Naive thymus-derived CD8-positive, alpha-beta T cell (primary cell): ENCODE data around the gene TIMM10B. TPM values are rescaled to one million over a fixed set of nuclear protein-coding genes. Genes with fewer than 3 reads are reported as not detected.
"Not testable (repeated sequence)": the region's sequence is repeated elsewhere in the genome, so short reads cannot be mapped to it uniquely, and the experiment has no call there.

Experiments
- ATAC-seq, 2 donors: fragments of 150-1000 bp; cut with Tn5 transposase in 1 of 2; sonication (Bioruptor Pico), chemical (Tn5 transposase) in 1 of 2; 1 replicate in 1 of 2; 2 replicates in 1 of 2; pipeline ENCODE4 v1.10.0; 2021; ENCODE audit warnings: mild to moderate bottlenecking in 2 of 2, moderate library complexity in 2 of 2
- POLR2A ChIA-PET: fragments of 350-600 bp; sonication (Branson Sonifier 250); formaldehyde crosslinking; loops from one replicate; lab custom pipeline; 2021; ENCODE audit warnings: antibody characterized with exemption; lab: Charles Lee
- DNase-seq, 10 donors: peaks; one replicate each; pipeline versions ENCODE4 v3.0.0 to v3.0.0-alpha.2; 2020 to 2022
- H3K27ac Mint-ChIP-seq, 10 donors: one replicate each; pipeline ENCODE4 v1.8.0; 2020 to 2022; ENCODE audit warnings: mild to moderate bottlenecking in 10 of 10, mixed read lengths in 10 of 10, moderate library complexity in 4 of 10, inconsistent platforms in 1 of 10
- H3K27me3 Mint-ChIP-seq, 5 donors: one replicate each; pipeline ENCODE4 v1.8.0; 2021 to 2022; ENCODE audit warnings: mixed read lengths in 5 of 5
- H3K36me3 Mint-ChIP-seq, 3 donors: one replicate each; pipeline ENCODE4 v1.8.0; 2020 to 2022; ENCODE audit warnings: mixed read lengths in 3 of 3, mild to moderate bottlenecking in 2 of 3, inconsistent platforms in 1 of 3
- H3K4me1 Mint-ChIP-seq, 4 donors: one replicate each; pipeline ENCODE4 v1.8.0; 2021 to 2022; ENCODE audit warnings: mixed read lengths in 4 of 4
- H3K4me3 Mint-ChIP-seq, 10 donors: one replicate each; pipeline ENCODE4 v1.8.0; 2020 to 2022; ENCODE audit warnings: mild to moderate bottlenecking in 10 of 10, mixed read lengths in 10 of 10, moderate library complexity in 6 of 10, inconsistent platforms in 1 of 10
- H3K9me3 Mint-ChIP-seq, 9 donors: one replicate each; pipeline ENCODE4 v1.8.0; 2020 to 2022; ENCODE audit warnings: mixed read lengths in 9 of 9, mild to moderate bottlenecking in 3 of 9, inconsistent platforms in 1 of 9, moderate library complexity in 1 of 9
- polyA plus RNA-seq, 3 donors: library from polyadenylated mRNA; unstranded; fragments of 300-500 nt; fragmentation: Illumina TruSeq; gene quantifications; one replicate each; pipeline ENCODE4 v1.2.3, GENCODE V29; 2021
- total RNA-seq, 8 experiments: library from RNA in 2 of 8; stranded (reverse) in 2 of 8; gene quantifications; one replicate each; pipeline ENCODE4 v1.2.3 and lab custom pipeline; 2021 to 2026

The TIMM10B gene
- total and polyA plus RNA-seq, 5 experiments from 2014 or later: 30.5 to 71.5 (median 42.7) TPM

- no peak for DNase-seq
- no peak for ATAC-seq
- peaks cover 5 to 26% (median 8%) of the 10 kb centered on the region in 4 donors for H3K4me1 Mint-ChIP-seq
- H3K27ac Mint-ChIP-seq: peak overlapping the region in 6 of 10 donors; percentile 5 to 78 (median 28)
- no peaks in the 10 kb centered on the region for H3K9me3 Mint-ChIP-seq
- H3K36me3 Mint-ChIP-seq: peaks cover 0 to 54% (median 4%) of the 10 kb centered on the region in 3 donors
- POLR2A ChIA-PET: no interaction called here
- no peaks in the 10 kb centered on the region for H3K27me3 Mint-ChIP-seq
- H3K4me3 Mint-ChIP-seq: no peak overlapping the region
Measured at GRCh38 chr11:6489306-6489705, 8.0 kb downstream of the TIMM10B start.

DNA sequence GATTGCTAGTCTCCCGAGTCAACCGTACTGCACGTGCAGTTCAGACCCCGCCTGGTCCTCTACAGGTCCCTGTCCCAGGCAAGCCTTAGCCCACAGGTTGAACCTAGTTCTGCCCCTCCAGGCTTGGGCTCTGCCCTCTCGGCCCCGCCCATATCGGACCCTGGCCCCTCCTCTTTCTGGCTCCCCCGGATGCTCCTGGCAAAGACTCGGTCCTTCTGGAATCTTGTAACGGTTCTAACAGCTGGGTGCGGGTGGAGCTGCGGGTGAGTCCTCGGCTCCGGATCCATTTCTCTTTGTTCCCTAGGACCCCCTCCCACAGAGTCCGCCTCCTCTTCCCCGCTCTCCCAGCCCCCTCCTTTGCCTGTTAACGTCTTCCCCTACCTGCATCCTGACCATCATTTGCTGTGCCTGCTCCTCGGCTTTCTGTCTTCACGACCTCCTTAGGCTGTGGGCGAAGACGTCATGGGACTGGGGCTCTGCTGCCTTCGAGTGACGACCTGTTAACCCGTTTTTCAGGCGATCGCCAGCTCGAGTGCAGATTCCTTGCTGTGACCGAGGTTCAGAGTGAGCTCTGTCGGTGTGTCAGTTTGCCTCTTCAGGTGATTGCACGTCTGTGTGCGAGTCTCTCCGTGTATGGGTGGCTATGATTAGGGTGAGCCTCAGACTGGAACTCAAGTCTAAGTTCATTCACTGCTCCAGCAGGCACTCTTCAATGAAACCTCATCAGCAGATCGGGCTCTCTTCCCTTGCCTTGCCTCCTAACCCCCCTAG is 16.0 kb downstream of the TIMM10B start, which contains the start of gene DNHD1:
Gene DNHD1 (plus strand): TSS at position 212 of the 771 bp plus-strand sequence. CDS start 936 bp downstream, outside the sequence.
- peaks cover 0 to 71% (median 0%) of the 10 kb centered on the region in 3 donors for H3K36me3 Mint-ChIP-seq
- peaks cover 0 to 1% (median 0%) of the 10 kb centered on the region in 5 donors for H3K27me3 Mint-ChIP-seq
- H3K4me3 Mint-ChIP-seq: no peak within 1 kb of the TSS
- DNase-seq: no peak
- peaks cover 5 to 41% (median 24%) of the 10 kb centered on the region in 4 donors for H3K4me1 Mint-ChIP-seq
- no peak for ATAC-seq
- peak within 1 kb of the TSS in 3 of 10 donors; percentile 28 to 87 (median 43) for H3K27ac Mint-ChIP-seq
- no peaks in the 10 kb centered on the region for H3K9me3 Mint-ChIP-seq
- POLR2A ChIA-PET: no interaction called here

- H3K4me1 Mint-ChIP-seq: peaks cover 3 to 38% (median 23%) of the 10 kb centered on the region in 4 donors
- POLR2A ChIA-PET: interaction anchor here (0.5 kb wide), 1 partner anchor 173 kb away, joined by 3 read pairs; no protein-coding TSS in a partner anchor
- peaks cover 0 to 1% (median 0%) of the 10 kb centered on the region in 5 donors for H3K27me3 Mint-ChIP-seq
- H3K4me3 Mint-ChIP-seq: no peak overlapping the region
- H3K36me3 Mint-ChIP-seq: peaks cover 0 to 70% (median 5%) of the 10 kb centered on the region in 3 donors
- ATAC-seq (no peak), DNase-seq (no peak)
- H3K9me3 Mint-ChIP-seq: no peaks in the 10 kb centered on the region
- peak overlapping the region in 1 of 10 donors; percentile 76 for H3K27ac Mint-ChIP-seq
Measured at GRCh38 chr11:6498121-6498520, 16.8 kb downstream of the TIMM10B start.

DNA sequence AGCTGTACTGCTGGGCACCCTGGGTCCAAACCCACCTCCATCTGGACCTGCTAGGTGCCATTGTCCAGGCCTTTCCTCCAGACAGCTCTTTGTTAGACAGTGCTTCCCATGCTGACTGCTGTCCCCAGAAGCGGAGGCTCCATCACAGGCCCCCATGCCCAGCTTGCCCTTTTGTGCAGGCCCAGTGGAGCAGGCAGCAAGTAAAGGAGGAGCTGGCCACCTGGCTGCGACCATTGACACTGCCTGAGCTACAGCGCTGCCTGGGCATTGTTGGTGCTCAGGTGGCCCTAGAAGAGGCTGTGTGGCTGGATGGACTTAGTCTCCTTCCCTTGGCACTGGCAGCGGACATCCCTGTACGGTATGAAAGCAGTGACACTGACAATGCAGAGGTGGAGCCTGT is 17.2 kb downstream of the TIMM10B start:
- ATAC-seq (no peak), DNase-seq (no peak)
- no peaks in the 10 kb centered on the region for H3K9me3 Mint-ChIP-seq
- H3K27me3 Mint-ChIP-seq: peaks cover 0 to 1% (median 0%) of the 10 kb centered on the region in 5 donors
- peak overlapping the region in 4 of 10 donors; percentile 17 to 76 (median 47) for H3K27ac Mint-ChIP-seq
- peaks cover 0 to 70% (median 9%) of the 10 kb centered on the region in 3 donors for H3K36me3 Mint-ChIP-seq
- POLR2A ChIA-PET: interaction anchor here (0.5 kb wide), 1 partner anchor 173 kb away, joined by 3 read pairs; no protein-coding TSS in a partner anchor
- H3K4me3 Mint-ChIP-seq: no peak overlapping the region
- H3K4me1 Mint-ChIP-seq: peaks cover 3 to 35% (median 21%) of the 10 kb centered on the region in 4 donors

DNA sequence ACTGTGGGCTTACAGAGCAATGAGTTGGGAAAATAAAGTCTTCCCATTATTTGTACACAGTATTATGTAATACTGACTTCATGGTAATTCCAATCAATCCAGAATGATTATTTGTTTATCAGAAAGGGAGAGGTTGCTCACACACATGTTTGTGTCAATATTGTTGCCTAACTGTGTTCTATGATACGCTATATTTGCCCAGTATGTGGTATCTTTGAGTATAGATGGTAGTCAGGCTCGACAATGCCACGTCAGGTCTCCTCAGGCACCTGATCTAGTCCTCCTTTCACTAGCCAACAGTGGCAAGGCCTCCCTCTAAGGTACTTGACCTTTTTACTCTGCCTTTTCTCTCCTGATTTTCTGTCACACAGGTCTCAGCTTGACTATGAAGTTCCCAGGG is 21.1 kb downstream of the TIMM10B start:
- no peaks in the 10 kb centered on the region for H3K9me3 Mint-ChIP-seq
- H3K27me3 Mint-ChIP-seq: no peaks in the 10 kb centered on the region
- no peak for ATAC-seq
- H3K36me3 Mint-ChIP-seq: peaks cover 0 to 62% (median 11%) of the 10 kb centered on the region in 3 donors
- no peak overlapping the region for H3K4me3 Mint-ChIP-seq
- H3K27ac Mint-ChIP-seq: peak overlapping the region in 2 of 10 donors; percentile 18 to 67
- H3K4me1 Mint-ChIP-seq: peaks cover 0 to 14% (median 14%) of the 10 kb centered on the region in 4 donors
- no peak for DNase-seq
- POLR2A ChIA-PET: no interaction called here

DNA sequence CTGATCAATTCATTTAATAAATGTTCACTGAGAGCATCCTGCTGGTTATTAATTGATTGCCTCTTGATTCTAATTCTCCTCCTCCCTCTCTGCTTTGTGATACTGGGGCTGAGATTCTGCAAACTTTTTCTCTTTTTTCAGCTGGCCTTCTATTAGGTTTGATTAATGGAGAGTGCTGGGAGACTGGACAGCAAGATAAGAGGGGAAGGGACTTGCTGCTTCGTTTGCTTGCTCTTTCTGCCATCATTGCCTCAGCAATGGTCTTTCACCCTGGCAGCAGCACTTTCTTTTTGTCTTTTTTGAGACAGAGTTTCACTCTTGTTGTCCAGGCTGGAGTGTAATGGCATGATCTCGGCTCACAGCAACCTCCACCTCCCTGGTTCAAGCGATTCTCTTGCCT is 22.9 kb downstream of the TIMM10B start:
- ATAC-seq (no peak), DNase-seq (no peak)
- H3K4me3 Mint-ChIP-seq: no peak overlapping the region
- H3K36me3 Mint-ChIP-seq: peaks cover 0 to 58% (median 11%) of the 10 kb centered on the region in 3 donors
- peak overlapping the region in 2 of 10 donors; percentile 26 to 49 for H3K27ac Mint-ChIP-seq
- no peaks in the 10 kb centered on the region for H3K27me3 Mint-ChIP-seq
- H3K9me3 Mint-ChIP-seq: no peaks in the 10 kb centered on the region
- POLR2A ChIA-PET: interaction anchor here (1.2 to 1.4 kb wide), 2 partner anchors 22 to 125 kb away, joined by 3 to 4 read pairs; partner anchors contain the start of gene TIMM10B
- peaks cover 0 to 14% (median 11%) of the 10 kb centered on the region in 4 donors for H3K4me1 Mint-ChIP-seq

DNA sequence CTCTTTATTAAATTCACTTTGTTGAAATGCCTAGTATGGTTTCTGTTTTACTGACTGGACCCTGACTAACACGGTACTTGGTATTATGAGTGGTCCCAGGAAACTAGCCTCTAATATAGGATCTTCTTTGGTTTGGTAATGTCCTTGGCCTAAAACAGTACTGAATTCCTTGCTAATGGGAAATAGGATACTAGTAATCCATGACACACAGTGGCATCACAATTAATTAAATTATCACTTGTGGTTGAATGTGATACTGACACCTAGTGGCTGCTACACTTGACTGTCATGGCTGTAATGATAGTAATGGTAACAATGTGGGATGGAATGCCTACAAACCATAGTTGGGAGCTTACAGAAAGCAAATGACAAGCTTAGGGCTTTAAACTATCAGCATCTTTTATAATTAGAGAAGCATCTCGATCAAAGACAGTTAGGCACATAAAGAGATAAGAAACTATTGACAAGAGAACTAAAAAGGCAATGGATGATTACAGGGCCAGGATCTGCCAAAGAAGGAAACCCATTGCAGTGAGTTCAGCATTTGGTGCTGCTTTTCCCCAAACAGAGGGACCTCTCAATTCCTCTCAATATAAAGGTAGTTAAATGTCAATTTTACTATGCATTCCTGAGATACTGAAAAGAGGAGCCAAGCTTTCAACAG is 24.4 kb downstream of the TIMM10B start:
- Mint-ChIP-seq H3K27me3 (no peaks in the 10 kb centered on the region), H3K27ac (no peak overlapping the region), H3K4me3 (no peak overlapping the region), H3K4me1 (peaks cover 0 to 13% (median 11%) of the 10 kb centered on the region in 4 donors), H3K36me3 (peaks cover 0 to 58% (median 11%) of the 10 kb centered on the region in 3 donors), H3K9me3 (no peaks in the 10 kb centered on the region)
- POLR2A ChIA-PET: interaction anchor here (1.2 to 1.4 kb wide), 2 partner anchors 24 to 126 kb away, joined by 3 to 4 read pairs; partner anchors contain the start of gene TIMM10B
- DNase-seq (peak in 4 of 10 donors; percentile 9 to 38 (median 33)), ATAC-seq (peak; percentile 61 to 62)

DNA sequence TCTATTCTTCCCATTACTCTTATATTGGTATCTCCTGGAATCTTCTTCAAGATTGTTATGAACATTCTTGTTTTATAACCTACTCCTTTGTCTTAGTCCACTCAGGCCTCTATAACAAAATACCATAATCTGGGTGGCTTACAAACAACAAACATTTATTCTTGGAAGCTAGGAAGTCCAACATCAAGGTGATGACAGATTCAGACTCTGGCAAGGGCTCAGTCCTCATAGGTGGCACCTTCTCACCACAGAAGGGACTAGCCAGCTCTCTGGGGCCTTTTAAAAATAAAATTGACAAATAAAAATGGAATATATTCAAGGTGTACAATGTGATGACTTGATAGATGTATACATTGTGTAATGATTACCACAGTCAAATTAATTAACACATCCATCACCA is 35.6 kb downstream of the TIMM10B start:
- Mint-ChIP-seq H3K4me1 (no peaks in the 10 kb centered on the region), H3K27ac (peak overlapping the region in 1 of 10 donors; percentile 35), H3K9me3 (peaks cover 0 to 8% (median 0%) of the 10 kb centered on the region in 9 donors), H3K27me3 (no peaks in the 10 kb centered on the region), H3K4me3 (no peak overlapping the region), H3K36me3 (peaks cover 21 to 87% (median 52%) of the 10 kb centered on the region in 3 donors)
- DNase-seq (no peak), ATAC-seq (no peak)
- POLR2A ChIA-PET: no interaction called here

DNA sequence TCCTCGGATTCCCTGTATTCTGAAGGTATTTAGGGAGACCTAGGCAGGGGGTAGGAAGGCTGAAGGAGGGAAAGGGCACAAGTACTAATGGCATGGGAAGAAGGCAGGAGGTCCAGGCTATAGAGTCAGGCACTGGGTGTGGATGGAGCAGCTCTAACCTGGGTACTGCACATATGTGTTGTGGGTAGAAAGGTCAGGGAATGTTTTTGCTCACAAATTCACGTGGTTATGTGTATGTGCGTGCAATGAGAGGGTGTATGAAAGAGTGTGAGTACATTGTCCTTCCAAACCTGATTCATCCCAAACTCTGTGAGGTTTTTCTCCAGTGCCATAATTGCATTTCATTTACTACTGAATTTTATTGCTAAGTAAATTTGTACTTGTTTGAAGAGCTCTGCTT is 39.0 kb downstream of the TIMM10B start:
- Mint-ChIP-seq H3K4me1 (peaks cover 4 to 10% (median 6%) of the 10 kb centered on the region in 4 donors), H3K9me3 (no peaks in the 10 kb centered on the region), H3K36me3 (peaks cover 18 to 70% (median 36%) of the 10 kb centered on the region in 3 donors), H3K27ac (no peak overlapping the region), H3K4me3 (no peak overlapping the region), H3K27me3 (no peaks in the 10 kb centered on the region)
- DNase-seq: no peak
- POLR2A ChIA-PET: no interaction called here
- ATAC-seq: no peak

- POLR2A ChIA-PET, DNase-seq, H3K27me3 Mint-ChIP-seq, ATAC-seq, H3K9me3 Mint-ChIP-seq, H3K27ac Mint-ChIP-seq, H3K4me3 Mint-ChIP-seq: not testable (repeated sequence)
- H3K4me1 Mint-ChIP-seq: peaks cover 11 to 23% (median 19%) of the 10 kb centered on the region in 4 donors
- H3K36me3 Mint-ChIP-seq: peaks cover 15 to 54% (median 27%) of the 10 kb centered on the region in 3 donors
Measured at GRCh38 chr11:6521946-6522345, 40.6 kb downstream of the TIMM10B start.

DNA sequence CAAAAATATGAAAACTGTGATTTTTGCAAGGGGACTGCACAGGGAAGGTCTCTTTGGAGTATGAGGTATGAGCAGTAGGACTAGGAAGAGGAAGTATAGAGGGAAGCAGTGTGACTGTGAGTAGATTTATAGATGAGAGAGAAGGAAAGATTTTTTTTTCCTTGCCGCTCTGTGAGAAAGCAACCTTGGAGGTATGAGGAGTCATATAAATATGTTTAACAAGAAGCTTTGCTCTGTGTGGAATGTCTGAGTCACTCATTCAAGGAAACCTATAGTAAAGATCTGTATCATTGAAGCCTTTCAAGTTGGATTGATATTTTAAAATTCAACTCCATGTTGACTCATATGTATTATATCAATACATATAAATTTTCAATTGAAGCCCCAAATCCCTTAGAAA is 42.0 kb downstream of the TIMM10B start:
- DNase-seq (no peak), ATAC-seq (no peak)
- H3K4me3 Mint-ChIP-seq: no peak overlapping the region
- peak overlapping the region in 1 of 10 donors; percentile 74 for H3K27ac Mint-ChIP-seq
- peaks cover 12 to 25% (median 19%) of the 10 kb centered on the region in 4 donors for H3K4me1 Mint-ChIP-seq
- peaks cover 13 to 47% (median 27%) of the 10 kb centered on the region in 3 donors for H3K36me3 Mint-ChIP-seq
- no peaks in the 10 kb centered on the region for H3K9me3 Mint-ChIP-seq
- POLR2A ChIA-PET: no interaction called here
- H3K27me3 Mint-ChIP-seq: no peaks in the 10 kb centered on the region

DNA sequence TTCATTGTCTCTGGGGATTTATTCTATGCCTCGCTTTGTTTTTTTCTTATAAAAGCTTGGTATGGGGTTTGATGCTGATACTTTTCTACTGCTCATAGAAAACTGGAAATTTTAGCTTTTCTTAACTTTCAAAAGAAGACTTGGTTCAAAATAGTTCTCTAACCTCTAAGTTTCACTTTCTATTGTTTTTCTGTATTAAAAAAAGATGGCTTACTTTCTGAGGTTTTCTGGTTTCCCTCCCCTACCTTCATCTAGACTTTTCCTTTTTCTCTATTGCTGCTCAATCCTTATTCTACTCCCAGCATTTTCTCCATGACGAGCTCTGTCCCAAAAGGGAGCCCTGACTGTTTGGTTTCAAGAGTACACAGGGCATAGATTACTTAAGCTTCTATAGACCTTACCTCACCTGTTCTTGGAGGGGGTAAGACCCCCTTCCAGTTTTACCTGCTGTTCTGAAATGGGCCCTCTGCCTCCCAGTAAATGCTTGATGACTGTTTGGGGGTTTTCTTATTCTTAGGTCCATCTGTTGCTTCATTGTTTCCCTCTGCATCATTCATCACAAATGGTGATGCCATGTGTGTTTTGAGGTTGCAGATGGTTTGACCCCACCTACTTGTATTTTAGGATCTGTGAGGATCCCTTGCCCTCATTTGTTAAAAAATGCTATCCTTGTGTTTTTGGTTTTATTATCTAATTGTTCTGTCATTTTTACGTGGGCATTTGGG is 45.3 kb downstream of the TIMM10B start:
- ATAC-seq: peak in 1 of 2 donors; percentile 38

More for the DNA sequence above, 45.3 kb downstream of the TIMM10B start:
- peak in 2 of 10 donors; percentile 9 to 14 for DNase-seq
- no peaks in the 10 kb centered on the region for H3K27me3 Mint-ChIP-seq
- no peaks in the 10 kb centered on the region for H3K9me3 Mint-ChIP-seq
- H3K4me3 Mint-ChIP-seq: peak overlapping the region; percentile 48 to 86 (median 69)
- H3K36me3 Mint-ChIP-seq: peaks cover 5 to 21% (median 10%) of the 10 kb centered on the region in 3 donors
- H3K4me1 Mint-ChIP-seq: peaks cover 12 to 25% (median 19%) of the 10 kb centered on the region in 4 donors
- H3K27ac Mint-ChIP-seq: peak overlapping the region; percentile 60 to 96 (median 88)
- POLR2A ChIA-PET: no interaction called here
